Activated T-helper 9 cell treated with anti-CD3 and anti-CD28 coated beads, Interleukin-2, amount 50 U/mL, for 16 hours (primary cell): Measurements from ENCODE around the gene EPB41L4A.

Source experiments
- DNase-seq: peaks from one replicate; pipeline ENCODE4 v3.0.0-alpha.2; 2020; ENCODE audit warnings: low read depth

The EPB41L4A gene

GRCh38 chr5:112353678-112354077, 65.4 kb downstream of the EPB41L4A start:
- DNase-seq = no peak

DNA sequence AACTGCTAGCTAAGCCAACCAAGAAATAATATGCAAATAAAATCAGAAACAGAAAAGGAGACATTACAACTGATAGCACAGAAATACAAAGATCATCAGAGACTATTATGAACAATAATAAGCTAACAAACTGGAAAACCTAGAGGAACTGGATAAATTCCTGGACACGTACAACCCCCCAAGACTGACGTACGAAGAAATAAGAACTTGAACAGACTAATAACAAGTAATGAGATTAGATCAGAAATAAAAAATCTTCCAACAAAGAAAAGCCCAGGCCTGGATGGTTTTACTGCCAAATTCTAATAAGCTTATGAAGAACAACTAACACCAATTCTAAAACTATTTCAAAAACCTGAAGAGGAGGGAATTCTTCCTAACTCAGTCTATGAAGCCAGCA, 67.9 kb downstream of the EPB41L4A start:
- no peak for DNase-seq

DNA sequence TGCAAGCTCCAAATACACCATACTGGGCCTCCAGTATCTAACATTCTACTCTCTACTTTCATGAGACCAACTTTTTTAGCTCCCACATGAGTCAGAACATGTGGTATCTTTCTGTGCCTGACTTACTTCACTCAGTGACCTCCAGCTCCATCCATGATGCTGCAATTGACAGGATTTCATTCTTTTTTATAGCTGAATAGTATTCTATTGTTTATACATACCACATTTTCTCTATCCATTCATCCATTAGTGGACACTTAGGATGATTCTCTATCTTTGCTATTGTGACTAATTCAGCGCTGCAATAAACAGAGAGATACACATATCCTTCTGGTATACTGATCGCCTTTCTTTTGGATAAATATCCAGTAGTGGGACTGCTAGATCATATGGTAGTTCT, 68.5 kb downstream of the EPB41L4A start:
- DNase-seq = no peak

- DNase-seq = no peak
Measured at GRCh38 chr5:112349371-112349770, 69.7 kb downstream of the EPB41L4A start.

DNA sequence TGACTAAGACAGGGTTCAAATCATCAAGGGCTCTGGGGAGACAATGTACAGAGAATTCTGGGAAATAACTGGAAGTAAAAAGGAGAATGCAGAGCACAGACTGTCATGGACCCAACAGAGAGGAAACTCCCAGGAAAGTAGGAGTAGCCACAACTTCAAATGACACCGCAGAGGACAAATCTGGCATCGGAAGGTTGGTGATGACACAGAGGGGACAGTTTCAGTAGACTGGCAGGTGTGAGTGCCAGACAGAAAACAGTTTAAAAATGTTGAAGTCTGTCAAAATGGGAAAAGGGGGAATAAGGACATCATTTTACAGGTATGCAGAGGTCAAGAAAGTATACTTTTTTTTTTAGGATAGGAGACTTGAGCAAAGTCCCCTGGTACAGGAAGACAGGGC, 70.2 kb downstream of the EPB41L4A start:
- DNase-seq = no peak

GRCh38 chr5:112348387-112348786, 70.7 kb downstream of the EPB41L4A start:
- DNase-seq = no peak

DNA sequence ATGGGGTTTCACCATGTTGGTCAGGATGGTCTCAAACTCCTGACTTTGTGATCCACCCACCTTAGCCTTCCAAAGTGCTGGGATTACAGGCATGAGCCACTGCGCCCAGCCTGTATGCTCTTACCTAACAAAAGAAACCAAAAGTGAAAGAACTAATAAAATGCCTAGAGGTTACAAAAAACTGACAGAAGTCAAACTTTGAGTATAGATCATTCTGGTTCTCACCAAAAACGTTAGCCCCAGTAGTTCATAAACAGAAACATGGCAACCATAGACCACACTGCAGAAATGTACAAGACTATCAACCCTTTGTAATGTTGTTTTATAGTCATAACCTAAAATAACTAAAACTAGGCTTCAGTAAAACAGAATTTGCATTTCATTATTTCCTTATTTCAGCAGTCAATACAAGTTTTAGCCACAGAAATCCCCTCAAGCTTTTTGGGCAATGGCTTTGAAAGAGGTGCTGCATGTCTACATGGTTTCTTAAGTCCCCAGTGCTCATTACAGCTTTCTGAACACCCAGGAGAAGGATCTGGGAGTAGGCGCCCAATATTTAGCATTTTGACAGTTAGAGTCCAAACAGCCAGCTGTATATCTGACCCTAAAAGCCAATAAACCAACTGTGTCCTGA, 72.5 kb downstream of the EPB41L4A start:
- DNase-seq = no peak

DNA sequence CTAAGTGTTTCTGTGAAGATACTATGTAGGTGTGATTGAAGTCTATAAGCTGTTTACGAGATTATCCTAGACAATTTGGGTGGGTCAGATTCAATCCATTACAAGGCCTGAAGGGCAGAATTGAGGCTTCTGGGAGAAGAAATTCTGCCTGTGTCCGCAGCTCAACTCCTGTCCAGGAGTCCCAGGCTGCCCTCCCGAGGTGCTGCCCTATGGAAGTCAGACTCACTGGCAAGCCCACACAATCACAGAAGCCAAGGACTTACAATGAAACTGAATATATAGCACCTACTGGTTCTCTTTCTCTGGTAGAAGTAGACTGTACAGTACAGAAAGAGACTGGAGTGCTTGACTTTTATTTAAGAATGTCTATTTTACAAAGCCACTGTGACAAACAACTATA, 74.5 kb downstream of the EPB41L4A start:
- DNase-seq = no peak

DNA sequence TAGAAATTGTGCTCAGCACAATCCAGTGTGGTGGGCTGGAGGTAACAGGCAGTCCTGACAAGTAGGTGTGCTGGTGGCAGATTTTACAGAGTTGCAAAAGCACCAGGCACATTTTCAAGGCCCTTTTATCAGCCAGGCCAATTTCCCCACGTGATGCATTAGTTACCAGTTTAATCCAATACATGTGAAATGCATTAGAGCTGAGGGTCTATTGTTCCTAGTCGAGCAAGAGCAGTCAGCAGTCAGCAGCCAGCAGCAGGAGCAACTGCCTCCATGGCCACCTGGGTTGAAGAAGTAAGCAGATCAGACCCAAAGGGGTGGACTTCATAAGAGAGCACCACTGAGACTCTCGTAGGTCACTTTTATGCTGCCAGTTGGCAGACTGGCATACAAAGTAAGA, 76.7 kb downstream of the EPB41L4A start:
- DNase-seq = no peak

DNA sequence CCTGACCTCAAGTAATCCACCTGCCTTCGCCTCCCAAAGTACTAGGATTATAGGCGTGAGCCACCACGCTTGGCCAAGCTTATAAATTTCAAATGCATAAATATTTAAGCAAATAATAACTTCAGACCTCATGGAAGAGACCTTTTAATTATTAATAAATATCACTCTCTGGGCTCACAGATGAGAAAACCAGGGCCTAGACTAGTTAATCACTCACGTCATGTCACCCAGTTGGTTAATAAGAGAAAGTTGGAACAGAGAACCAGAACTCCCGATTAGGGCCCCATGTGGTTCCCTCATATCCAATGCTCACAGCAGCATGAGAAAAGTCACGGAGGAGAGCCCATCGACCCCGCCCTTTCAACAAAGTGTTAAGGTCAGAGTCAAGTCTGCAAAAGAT, 79.3 kb downstream of the EPB41L4A start:
- no peak for DNase-seq

DNA sequence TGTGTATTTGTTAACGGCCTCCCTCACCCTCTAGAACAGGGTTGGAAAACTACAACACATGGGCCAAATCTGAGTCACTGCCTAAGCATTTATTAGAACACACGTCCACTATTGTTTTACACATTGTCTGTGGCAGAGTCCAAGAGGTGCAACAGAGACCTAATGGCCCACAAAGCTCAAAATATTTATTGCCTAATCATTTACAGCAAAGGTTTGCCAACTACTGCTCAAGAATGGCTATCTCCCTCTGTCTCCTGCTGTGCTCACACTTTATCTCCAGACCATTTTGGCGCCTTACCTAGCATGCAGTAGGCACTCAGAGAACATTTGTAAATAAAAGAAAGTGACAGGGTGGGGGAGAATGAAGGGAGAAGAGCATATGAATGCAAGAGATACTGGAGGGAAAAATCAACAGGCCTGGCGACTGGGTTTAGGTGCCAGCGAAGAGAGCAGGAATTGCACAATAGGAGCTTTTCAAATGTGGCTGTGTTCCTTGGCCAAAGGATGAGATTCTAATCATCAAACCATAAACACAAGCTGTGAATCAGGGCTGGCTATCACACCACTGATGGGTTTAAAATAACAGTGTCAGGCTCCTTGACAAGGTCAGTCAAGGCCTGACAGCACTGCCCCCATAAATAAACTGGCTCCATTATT, 80.3 kb downstream of the EPB41L4A start:
- DNase-seq = no peak

DNA sequence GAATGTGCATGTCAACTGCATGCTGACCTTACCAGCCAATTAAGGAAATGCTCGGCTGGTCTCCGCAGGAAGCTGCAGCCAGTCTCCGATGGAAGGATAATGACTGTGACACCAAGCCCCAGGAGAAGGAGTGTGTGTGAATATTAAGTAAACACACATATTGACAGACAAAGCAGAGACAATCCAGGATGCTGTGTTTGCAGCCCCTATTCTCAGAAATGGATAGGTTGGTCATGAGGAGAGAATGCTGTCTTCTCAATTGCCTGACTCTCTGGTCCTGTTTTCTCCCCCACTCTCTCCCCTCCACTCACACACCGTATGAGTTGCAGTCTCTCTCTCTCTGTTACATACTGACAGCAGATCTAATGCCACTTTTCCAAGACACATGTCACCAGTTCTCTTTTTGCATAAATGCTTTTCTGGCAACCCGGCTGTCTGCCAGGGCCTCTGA, 85.7 kb downstream of the EPB41L4A start:
- no peak for DNase-seq

- no peak for DNase-seq
Measured at GRCh38 chr5:112331892-112332291, 87.2 kb downstream of the EPB41L4A start.

DNA sequence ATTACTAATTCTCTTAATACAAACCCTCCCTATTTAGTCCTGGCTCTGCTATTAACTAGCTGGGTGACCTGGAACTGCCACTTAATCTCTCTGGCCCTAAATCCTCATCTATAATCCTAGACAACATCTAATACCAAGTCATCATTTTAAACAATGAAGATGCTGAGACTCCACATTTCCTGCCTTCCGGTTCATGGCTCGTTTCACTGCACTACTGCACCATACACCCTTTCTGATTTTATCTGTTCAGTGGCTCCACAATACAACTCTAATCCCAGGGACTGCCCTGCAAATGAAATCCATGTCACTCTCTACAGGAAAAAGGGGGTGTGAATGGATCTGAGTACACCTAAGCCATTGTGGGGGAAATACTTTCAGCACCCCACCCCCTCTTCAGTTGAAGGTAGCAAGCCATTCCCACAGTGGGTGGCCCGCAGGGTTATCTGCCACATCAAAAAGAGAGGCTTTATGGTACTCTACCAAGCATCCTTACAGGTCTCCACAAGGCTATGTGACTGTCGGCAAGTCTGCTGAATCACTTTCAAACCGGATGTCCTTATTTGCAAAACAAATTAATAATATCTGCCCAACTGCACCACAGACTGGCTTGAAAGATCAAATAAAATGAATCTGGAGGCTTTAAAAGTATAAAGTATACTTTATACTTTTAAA, 89.5 kb downstream of the EPB41L4A start:
- no peak for DNase-seq

DNA sequence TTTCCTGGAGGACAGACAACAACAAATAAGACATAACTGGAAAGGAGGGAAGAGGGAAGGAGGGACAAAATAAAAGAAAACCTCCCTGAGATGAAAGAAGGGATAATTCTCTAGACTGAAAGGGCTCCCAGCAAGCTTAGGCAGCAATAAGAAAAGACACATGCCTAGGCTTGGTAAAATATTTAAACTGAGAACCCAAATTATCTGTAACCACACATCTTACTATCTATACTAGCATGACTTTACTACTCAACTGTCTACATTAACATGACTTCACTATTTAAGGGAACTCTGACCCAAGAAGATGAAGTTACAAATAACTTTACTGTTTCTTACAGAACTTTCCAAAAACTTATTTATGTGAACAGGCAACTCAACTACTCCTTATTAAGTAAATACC, 95.9 kb downstream of the EPB41L4A start:
- DNase-seq = no peak

GRCh38 chr5:112320408-112320807, 98.7 kb downstream of the EPB41L4A start:
- DNase-seq = no peak

DNA sequence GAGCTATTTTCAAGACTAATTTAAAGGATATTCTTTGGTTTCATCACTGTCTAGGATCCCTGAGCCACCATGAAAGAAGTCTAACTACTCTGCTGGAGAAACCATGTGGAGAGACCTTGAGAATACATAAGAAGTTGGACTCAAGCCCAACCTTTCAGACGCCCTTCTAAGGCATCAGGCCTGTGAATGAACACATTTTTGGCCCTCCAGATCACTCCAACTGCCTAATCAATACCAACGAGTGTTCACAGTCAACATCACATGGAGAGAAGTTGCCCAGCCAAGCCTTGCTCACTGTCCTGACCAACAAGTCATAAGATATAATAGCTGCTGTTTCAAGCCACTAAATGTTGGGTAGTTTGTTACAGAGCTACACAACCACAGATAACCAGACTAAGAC, 100.7 kb downstream of the EPB41L4A start:
- no peak for DNase-seq

DNA sequence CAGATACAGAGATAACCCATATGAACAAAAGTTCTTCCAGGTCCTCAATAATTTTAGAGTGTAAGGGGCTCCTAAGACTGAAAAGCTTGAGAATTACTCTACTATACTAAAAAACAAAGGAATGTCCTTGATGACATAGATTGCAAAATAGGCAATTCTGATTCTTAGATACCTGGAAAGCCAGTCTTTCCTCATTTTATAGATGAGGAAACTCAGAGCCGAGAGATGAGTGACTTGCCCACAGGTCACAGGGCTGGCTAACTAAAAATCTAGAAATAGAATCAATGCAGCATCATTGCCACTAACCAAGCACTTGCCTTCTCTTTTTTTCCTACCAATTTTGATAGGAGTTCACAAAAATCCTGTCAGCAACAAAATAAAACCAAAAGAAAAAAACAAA, 101.2 kb downstream of the EPB41L4A start:
- no peak for DNase-seq

- no peak for DNase-seq
Measured at GRCh38 chr5:112316731-112317130, 102.3 kb downstream of the EPB41L4A start.

GRCh38 chr5:112316006-112316405, 103.1 kb downstream of the EPB41L4A start:
- no peak for DNase-seq

DNA sequence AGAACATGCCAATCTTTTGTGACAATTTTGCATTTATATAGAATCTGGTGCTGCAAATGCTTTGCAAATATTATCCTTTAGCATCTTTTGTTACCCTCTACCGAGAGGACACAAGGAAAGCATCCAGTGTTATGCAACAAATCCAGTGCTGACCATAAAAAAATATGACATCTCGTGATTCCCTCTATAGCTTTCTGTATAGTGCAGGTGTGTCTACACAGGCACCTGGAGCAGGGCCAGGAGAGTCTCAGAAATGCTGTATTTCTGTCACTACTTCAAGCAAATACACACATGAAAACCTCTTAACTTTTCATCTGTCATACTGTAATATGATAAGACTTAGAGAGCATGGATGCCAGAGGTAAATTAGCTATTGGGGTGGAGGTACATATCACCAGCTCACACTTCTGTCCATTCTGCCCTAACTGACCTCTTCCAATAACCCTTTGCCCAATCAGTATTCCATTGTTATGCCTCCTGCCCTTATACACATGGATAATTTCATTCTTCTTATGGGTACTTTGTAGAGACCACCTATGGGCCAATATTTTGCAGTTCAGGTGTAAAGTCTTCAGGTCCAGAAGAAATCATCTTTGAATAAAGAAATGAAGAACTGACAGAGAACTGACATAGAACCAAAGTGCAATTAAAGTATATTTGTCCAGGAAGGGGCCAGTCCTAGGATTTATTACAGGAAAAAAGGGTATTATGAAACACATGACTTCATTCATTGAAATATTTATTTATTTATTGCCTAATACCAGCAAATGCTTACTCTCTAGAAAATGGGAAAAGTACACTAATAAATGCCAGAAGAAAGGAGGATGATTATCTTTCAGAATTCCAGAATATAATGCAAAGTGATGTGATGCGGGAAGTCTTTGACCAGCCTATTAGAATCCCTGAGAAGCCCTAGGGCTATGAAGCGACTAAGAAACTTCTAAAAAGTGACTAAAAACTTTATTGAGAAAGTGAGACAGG, 106.5 kb downstream of the EPB41L4A start:
- DNase-seq = no peak

- DNase-seq = no peak
Measured at GRCh38 chr5:112310746-112311145, 108.3 kb downstream of the EPB41L4A start.
